H9 (cell line): Measurements from ENCODE around the gene IDNK. TPM values are rescaled to one million over a fixed set of nuclear protein-coding genes. Genes with fewer than 3 reads are reported as not detected.

Experiments
- DNase-seq: peaks from one replicate; pipeline ENCODE4 v3.0.0-alpha.2; 2017
- H2AFZ ChIP-seq: one replicate; pipeline ENCODE4 v1.6.1; 2013; ENCODE audit warnings: mild to moderate bottlenecking, low read length, control low read depth, moderate library complexity
- H2AK5ac ChIP-seq: 2 replicates; pipeline ENCODE4 v1.6.1; 2013; ENCODE audit warnings: low read length, control low read depth, mixed read lengths; ENCODE audit not compliant: insufficient read length
- H2BK120ac ChIP-seq: one replicate; pipeline ENCODE4 v1.6.1; 2013; ENCODE audit warnings: low read depth, mild to moderate bottlenecking, low read length, control low read depth, inconsistent platforms; ENCODE audit not compliant: poor library complexity, severe bottlenecking
- H2BK12ac ChIP-seq: 2 replicates; pipeline ENCODE4 v1.6.1; 2013; ENCODE audit warnings: low read length, control low read depth, mixed read lengths, low read depth; ENCODE audit not compliant: insufficient read length
- H2BK15ac ChIP-seq: 2 replicates; pipeline ENCODE4 v1.6.1; 2013; ENCODE audit warnings: low read depth, low read length, control low read depth
- H2BK20ac ChIP-seq: one replicate; pipeline ENCODE4 v1.6.1; 2013; ENCODE audit warnings: low read depth, mild to moderate bottlenecking, low read length, control low read depth, inconsistent platforms; ENCODE audit not compliant: poor library complexity, severe bottlenecking
- H2BK5ac ChIP-seq: 2 replicates; pipeline ENCODE4 v1.6.1; 2013; ENCODE audit warnings: low read length, control low read depth, mixed read lengths; ENCODE audit not compliant: insufficient read length
- H3K14ac ChIP-seq: 2 replicates; pipeline ENCODE4 v1.6.1; 2013; ENCODE audit warnings: low read length, control low read depth; ENCODE audit not compliant: insufficient read depth
- H3K18ac ChIP-seq: 2 replicates; pipeline ENCODE4 v1.6.1; 2013; ENCODE audit warnings: low read depth, mild to moderate bottlenecking, mixed read lengths, low read length, control low read depth; ENCODE audit not compliant: insufficient read length
- H3K23ac ChIP-seq: 2 replicates; pipeline ENCODE4 v1.6.1; 2013; ENCODE audit warnings: low read length, control low read depth, mixed read lengths, low read depth; ENCODE audit not compliant: insufficient read length
- H3K23me2 ChIP-seq: 2 replicates; pipeline ENCODE4 v1.6.1; 2013; ENCODE audit warnings: low read depth, mild to moderate bottlenecking, mixed read lengths, low read length, control low read depth; ENCODE audit not compliant: insufficient read length, poor library complexity, severe bottlenecking
- H3K27ac ChIP-seq: 2 replicates; pipeline ENCODE4 v1.5.1; 2013; ENCODE audit warnings: low read length, control low read depth, mixed read lengths, low read depth; ENCODE audit not compliant: insufficient read length
- H3K27me3 ChIP-seq: 2 replicates; pipeline ENCODE4 v1.6.1; 2013; ENCODE audit warnings: low read length, control low read depth, inconsistent platforms; ENCODE audit not compliant: insufficient read depth
- H3K4ac ChIP-seq: 2 replicates; pipeline ENCODE4 v1.6.1; 2013; ENCODE audit warnings: low read depth, mild to moderate bottlenecking, control low read depth, inconsistent platforms, low read length, moderate library complexity
- H3K4me1 ChIP-seq: 2 replicates; pipeline ENCODE4 v1.6.1; 2013; ENCODE audit warnings: low read length, control low read depth, inconsistent platforms; ENCODE audit not compliant: insufficient read depth
- H3K4me2 ChIP-seq: 2 replicates; pipeline ENCODE4 v1.6.1; 2013; ENCODE audit warnings: low read length, control low read depth, mixed read lengths; ENCODE audit not compliant: insufficient read length, insufficient read depth
- H3K56ac ChIP-seq: 2 replicates; pipeline ENCODE4 v1.6.1; 2013; ENCODE audit warnings: low read depth, mild to moderate bottlenecking, mixed read lengths, low read length, control low read depth; ENCODE audit not compliant: insufficient read length
- H3K79me1 ChIP-seq: 2 replicates; pipeline ENCODE4 v1.6.1; 2013; ENCODE audit warnings: low read depth, mild to moderate bottlenecking, moderate library complexity, low read length, control low read depth, inconsistent platforms; ENCODE audit not compliant: insufficient read depth, poor library complexity, severe bottlenecking
- H3K79me2 ChIP-seq: 2 replicates; pipeline ENCODE4 v1.6.1; 2013; ENCODE audit warnings: low read length, control low read depth, inconsistent platforms; ENCODE audit not compliant: insufficient read depth
- H3K9ac ChIP-seq: 2 replicates; pipeline ENCODE4 v1.6.1; 2013; ENCODE audit warnings: low read length, control low read depth, mixed read lengths; ENCODE audit not compliant: insufficient read length; ENCODE audit errors: extremely low read depth
- H3K9me3 ChIP-seq: one replicate; pipeline ENCODE4 v1.6.1; 2013; ENCODE audit warnings: low read depth, low read length, inconsistent platforms; ENCODE audit not compliant: control insufficient read depth
- H3T11ph ChIP-seq: one replicate; pipeline ENCODE4 v1.6.1; 2013; ENCODE audit warnings: mild to moderate bottlenecking, low read length, control low read depth, inconsistent platforms
- H4K20me1 ChIP-seq: one replicate; pipeline ENCODE4 v1.6.1; 2013; ENCODE audit not compliant: control insufficient read depth, insufficient read length, insufficient read depth
- H4K5ac ChIP-seq: 2 replicates; pipeline ENCODE4 v1.6.1; 2013; ENCODE audit warnings: low read depth, mild to moderate bottlenecking, mixed read lengths, low read length, control low read depth; ENCODE audit not compliant: insufficient read length
- H4K8ac ChIP-seq: replicated peaks from 2 replicates; pipeline ENCODE4 v1.6.1; 2013; ENCODE audit warnings: low read length, control low read depth, mixed read lengths, low read depth; ENCODE audit not compliant: insufficient read length
- H4K91ac ChIP-seq: 2 replicates; pipeline ENCODE4 v1.6.1; 2013; ENCODE audit warnings: low read depth, mild to moderate bottlenecking, moderate library complexity, mixed read lengths, low read length, control low read depth; ENCODE audit not compliant: insufficient read length
- H3K27ac Mint-ChIP-seq, 3 experiments: 2 replicates in 2 of 3; 3 replicates in 1 of 3; pipeline ENCODE4 v1.8.0; 2020 to 2021; ENCODE audit warnings: mixed read lengths in 3 of 3, mild to moderate bottlenecking in 1 of 3, moderate library complexity in 1 of 3
- H3K27me3 Mint-ChIP-seq: 2 replicates; pipeline ENCODE4 v1.8.0; 2021; ENCODE audit warnings: low read depth, mild to moderate bottlenecking, moderate library complexity, mixed read lengths
- H3K36me3 Mint-ChIP-seq, 3 experiments: 2 replicates in 2 of 3; 3 replicates in 1 of 3; pipeline ENCODE4 v1.8.0; 2020 to 2021; ENCODE audit warnings: low read depth in 3 of 3, mixed read lengths in 3 of 3; ENCODE audit not compliant: insufficient read depth in 1 of 3
- H3K4me1 Mint-ChIP-seq, 2 experiments: 2 replicates each; pipeline ENCODE4 v1.8.0; 2020; ENCODE audit warnings: mixed read lengths in 2 of 2
- H3K4me3 Mint-ChIP-seq, 2 experiments: 2 replicates in 1 of 2; 3 replicates in 1 of 2; pipeline ENCODE4 v1.8.0; 2020 to 2021; ENCODE audit warnings: mild to moderate bottlenecking in 2 of 2, mixed read lengths in 2 of 2, moderate library complexity in 1 of 2
- H3K9me3 Mint-ChIP-seq, 2 experiments: 2 replicates in 1 of 2; 3 replicates in 1 of 2; pipeline ENCODE4 v1.8.0; 2020; ENCODE audit warnings: mild to moderate bottlenecking in 2 of 2, mixed read lengths in 2 of 2, moderate library complexity in 1 of 2
- WGBS: extraction: QIAGEN DNeasy Blood & Tissue Kit; methylation state at CpG from one replicate; pipeline ENCODE4 v1.1.7; 2013; ENCODE audit warnings: missing lambda C conversion rate, low lambda C conversion rate, mixed read lengths; ENCODE audit not compliant: insufficient read length; ENCODE audit errors: extremely low coverage; 5-methylcytosine and 5-hydroxymethylcytosine counted together
- total RNA-seq: library from RNA; stranded (reverse); gene quantifications from 2 replicates; pipeline ENCODE4 v1.2.1, GENCODE V29; 2021
- TF ChIP-seq, protein P1 (sequence below): fragments of 200-600 bp; sonication (generic); conservative IDR thresholded peaks from 3 replicates; pipeline ENCODE4 v1.8.0; 2021; ENCODE audit warnings: antibody characterized with exemption, mild to moderate bottlenecking

Gene IDNK
- total RNA-seq, 1 experiment from 2014 or later = 1.4 TPM

DNA sequence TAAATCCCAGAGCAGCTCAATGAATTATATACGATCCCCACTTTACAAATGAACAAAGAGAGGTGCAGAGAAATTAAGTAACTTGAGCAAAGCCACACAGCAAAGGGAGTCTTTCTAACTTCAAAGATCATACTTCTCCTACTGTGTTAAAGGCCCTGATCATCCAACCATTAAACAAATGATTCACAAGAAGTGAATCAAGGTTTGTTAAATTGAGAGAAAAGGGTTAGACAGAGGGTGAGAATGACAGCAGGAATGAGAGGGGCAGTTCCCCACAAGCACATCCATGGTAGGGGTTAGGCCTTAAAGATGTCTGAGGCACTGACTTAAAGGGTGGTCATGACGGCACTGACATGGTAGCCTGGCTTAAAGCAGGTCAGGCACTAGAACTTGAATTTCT lies 10.7 kb downstream of the IDNK start:
- Histone ChIP-seq H2BK5ac (no peak overlapping the region), H3K23me2 (no peaks in the 10 kb centered on the region), H3K23ac (no peak overlapping the region), H3K27ac (no peak overlapping the region), H3K4me1 (no peaks in the 10 kb centered on the region), H3K9me3 (no peaks in the 10 kb centered on the region), H3K27me3 (no peaks in the 10 kb centered on the region), H2BK20ac (no peak overlapping the region), H3K4me2 (no peak overlapping the region), H3K9ac (no peak overlapping the region), H4K5ac (no peak overlapping the region), H2BK120ac (no peak overlapping the region), H2AK5ac (no peak overlapping the region), H2AFZ (no peak overlapping the region), H4K20me1 (no peaks in the 10 kb centered on the region), H3K79me2 (no peaks in the 10 kb centered on the region), H2BK12ac (no peak overlapping the region), H3T11ph (no peak overlapping the region), H3K14ac (no peak overlapping the region), H3K56ac (no peak overlapping the region), H3K18ac (no peak overlapping the region), H4K8ac (no peak overlapping the region), H3K79me1 (no peaks in the 10 kb centered on the region), H4K91ac (no peak overlapping the region), H2BK15ac (no peak overlapping the region), H3K4ac (no peak overlapping the region)
- no peak overlapping the region for H3K27ac Mint-ChIP-seq
- H3K9me3 Mint-ChIP-seq = no peaks in the 10 kb centered on the region
- H3K36me3 Mint-ChIP-seq = peaks cover 0 to 5% (median 4%) of the 10 kb centered on the region in 3 experiments; a peak in 4 of 7 replicates
- WGBS = no CpG with 5 or more reads among the region's 2 CpGs
- H3K27me3 Mint-ChIP-seq = peaks cover 2% of the 10 kb centered on the region
- H3K4me1 Mint-ChIP-seq = peaks cover 30 to 38% of the 10 kb centered on the region in 2 experiments
- TF ChIP-seq, protein P1, sequence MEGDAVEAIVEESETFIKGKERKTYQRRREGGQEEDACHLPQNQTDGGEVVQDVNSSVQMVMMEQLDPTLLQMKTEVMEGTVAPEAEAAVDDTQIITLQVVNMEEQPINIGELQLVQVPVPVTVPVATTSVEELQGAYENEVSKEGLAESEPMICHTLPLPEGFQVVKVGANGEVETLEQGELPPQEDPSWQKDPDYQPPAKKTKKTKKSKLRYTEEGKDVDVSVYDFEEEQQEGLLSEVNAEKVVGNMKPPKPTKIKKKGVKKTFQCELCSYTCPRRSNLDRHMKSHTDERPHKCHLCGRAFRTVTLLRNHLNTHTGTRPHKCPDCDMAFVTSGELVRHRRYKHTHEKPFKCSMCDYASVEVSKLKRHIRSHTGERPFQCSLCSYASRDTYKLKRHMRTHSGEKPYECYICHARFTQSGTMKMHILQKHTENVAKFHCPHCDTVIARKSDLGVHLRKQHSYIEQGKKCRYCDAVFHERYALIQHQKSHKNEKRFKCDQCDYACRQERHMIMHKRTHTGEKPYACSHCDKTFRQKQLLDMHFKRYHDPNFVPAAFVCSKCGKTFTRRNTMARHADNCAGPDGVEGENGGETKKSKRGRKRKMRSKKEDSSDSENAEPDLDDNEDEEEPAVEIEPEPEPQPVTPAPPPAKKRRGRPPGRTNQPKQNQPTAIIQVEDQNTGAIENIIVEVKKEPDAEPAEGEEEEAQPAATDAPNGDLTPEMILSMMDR = no peak
- DNase-seq = no peak
- H3K4me3 Mint-ChIP-seq = no peak overlapping the region
